Loucy (cell line): Measurements from ENCODE around the gene RAB27A.

Source experiments
- H2AFZ ChIP-seq: fragments of 200-600 bp; sonication (generic); 2 replicates; pipeline ENCODE4 v1.6.0; 2016; ENCODE audit warnings: antibody characterized with exemption, mild to moderate bottlenecking, low read length, moderate library complexity
- H3F3A ChIP-seq: fragments of 200-600 bp; 2 replicates; pipeline ENCODE4 v1.6.0; 2016; ENCODE audit warnings: antibody characterized with exemption, low read depth, mild to moderate bottlenecking
- H3K27me3 ChIP-seq: fragments of 200-600 bp; sonication (generic); 2 replicates; pipeline ENCODE4 v1.6.1; 2014; ENCODE audit warnings: low read length, mild to moderate bottlenecking; ENCODE audit not compliant: insufficient read depth, poor library complexity, severe bottlenecking
- H3K36me3 ChIP-seq: fragments of 200-600 bp; sonication (generic); 2 replicates; pipeline ENCODE4 v1.6.1; 2016; ENCODE audit warnings: low read length; ENCODE audit not compliant: insufficient read depth
- H3K4me1 ChIP-seq: fragments of 200-600 bp; sonication (generic); 2 replicates; pipeline ENCODE4 v1.5.1; 2014; ENCODE audit warnings: low read length, mild to moderate bottlenecking; ENCODE audit not compliant: insufficient read depth, poor library complexity, severe bottlenecking
- H3K4me2 ChIP-seq: fragments of 200-600 bp; sonication (generic); 2 replicates; pipeline ENCODE4 v1.6.0; 2014; ENCODE audit warnings: antibody characterized with exemption, low read length, low read depth, mild to moderate bottlenecking; ENCODE audit not compliant: poor library complexity, severe bottlenecking
- H3K4me3 ChIP-seq: fragments of 200-600 bp; sonication (generic); 2 replicates; pipeline ENCODE4 v1.5.1; 2014; ENCODE audit warnings: low read length, mild to moderate bottlenecking, mixed read lengths; ENCODE audit not compliant: poor library complexity, severe bottlenecking
- H3K79me2 ChIP-seq: fragments of 200-600 bp; sonication (generic); 2 replicates; pipeline ENCODE4 v1.6.1; 2014; ENCODE audit warnings: low read length; ENCODE audit not compliant: insufficient read depth
- H3K9ac ChIP-seq: fragments of 200-600 bp; sonication (generic); 2 replicates; pipeline ENCODE4 v1.6.0; 2014; ENCODE audit warnings: mild to moderate bottlenecking, low read depth, low read length, moderate library complexity; ENCODE audit not compliant: poor library complexity, severe bottlenecking
- H3K9me2 ChIP-seq: fragments of 200-600 bp; sonication (generic); replicated peaks from 2 replicates; pipeline ENCODE4 v1.6.1; 2016; ENCODE audit warnings: low read depth, low read length, mixed read lengths
- H3K9me3 ChIP-seq: fragments of 200-600 bp; sonication (generic); 2 replicates; pipeline ENCODE4 v1.6.1; 2014; ENCODE audit warnings: mild to moderate bottlenecking, antibody characterized with exemption, low read length, low read depth; ENCODE audit not compliant: insufficient read depth
- H4K20me1 ChIP-seq: fragments of 200-600 bp; sonication (generic); 2 replicates; pipeline ENCODE4 v1.6.0; 2014; ENCODE audit warnings: antibody characterized with exemption, low read length, mild to moderate bottlenecking; ENCODE audit not compliant: insufficient read depth, poor library complexity, severe bottlenecking
- CTCF ChIP-seq: fragments of 200-600 bp; sonication (generic); conservative IDR thresholded peaks from 2 replicates; pipeline ENCODE4 v1.5.1; 2014; ENCODE audit warnings: mild to moderate bottlenecking, antibody characterized with exemption, low read length
- EZH2phosphoT487 ChIP-seq: fragments of 200-600 bp; IDR thresholded peaks from 2 replicates; pipeline ENCODE4 v1.6.1; 2018; ENCODE audit warnings: antibody characterized with exemption, mild to moderate bottlenecking, moderate library complexity, borderline replicate concordance

The RAB27A gene

GRCh38 chr15:55197719-55198118 lies 91.9 kb downstream of the RAB27A start:
- Histone ChIP-seq H3K4me3 (peak overlapping the region; percentile 92), H3K9ac (peak overlapping the region; percentile 90), H3K79me2 (peaks cover 40% of the 10 kb centered on the region), H3K27me3 (no peaks in the 10 kb centered on the region), H3K9me3 (peaks cover 3% of the 10 kb centered on the region; the same call in 1 of the 2 replicates), H4K20me1 (peaks cover 40% of the 10 kb centered on the region), H3K4me2 (peak overlapping the region; percentile 93), H3K9me2 (no peaks in the 10 kb centered on the region), H3K36me3 (peaks cover 4% of the 10 kb centered on the region; the same call in 1 of the 2 replicates), H2AFZ (peak overlapping the region; percentile 97), H3K4me1 (peaks cover 38% of the 10 kb centered on the region), H3F3A (no peaks in the 10 kb centered on the region; the same call in 1 of the 2 replicates)
- TF ChIP-seq EZH2phosphoT487 = no peak
- TF ChIP-seq CTCF = no peak

GRCh38 chr15:55197362-55197705 lies 92.3 kb downstream of the RAB27A start:
- TF ChIP-seq CTCF (no peak; the same call in 1 of the 2 replicates), EZH2phosphoT487 (no peak)
- peaks cover 7% of the 10 kb centered on the region; the same call in 1 of the 2 replicates for H3K36me3 ChIP-seq
- peak overlapping the region; percentile 93 for H3K4me2 ChIP-seq
- peaks cover 44% of the 10 kb centered on the region for H3K79me2 ChIP-seq
- no peaks in the 10 kb centered on the region; the same call in 1 of the 2 replicates for H3F3A ChIP-seq
- H3K9me3 ChIP-seq = peaks cover 3% of the 10 kb centered on the region; the same call in 1 of the 2 replicates
- H3K4me1 ChIP-seq = peaks cover 42% of the 10 kb centered on the region
- H3K4me3 ChIP-seq = peak overlapping the region; percentile 92
- H3K9me2 ChIP-seq = no peaks in the 10 kb centered on the region
- H3K9ac ChIP-seq = peak overlapping the region; percentile 90
- peak overlapping the region; percentile 97 for H2AFZ ChIP-seq
- peaks cover 43% of the 10 kb centered on the region for H4K20me1 ChIP-seq
- H3K27me3 ChIP-seq = no peaks in the 10 kb centered on the region

- TF ChIP-seq CTCF (peak; percentile 62), EZH2phosphoT487 (no peak)
- H3K9me2 ChIP-seq = no peaks in the 10 kb centered on the region
- H3K27me3 ChIP-seq = no peaks in the 10 kb centered on the region
- peaks cover 9% of the 10 kb centered on the region; the same call in 1 of the 2 replicates for H3K36me3 ChIP-seq
- H3K4me1 ChIP-seq = peaks cover 47% of the 10 kb centered on the region
- H3K9me3 ChIP-seq = peaks cover 3% of the 10 kb centered on the region; the same call in 1 of the 2 replicates
- peak within 1 kb of the TSS; percentile 92 for H3K4me3 ChIP-seq
- peak within 1 kb of the TSS; percentile 97 for H3K4me2 ChIP-seq
- peak within 1 kb of the TSS; percentile 90 for H3K9ac ChIP-seq
- H3F3A ChIP-seq = no peaks in the 10 kb centered on the region; the same call in 1 of the 2 replicates
- H3K79me2 ChIP-seq = peaks cover 50% of the 10 kb centered on the region
- H4K20me1 ChIP-seq = peaks cover 50% of the 10 kb centered on the region
- peak within 1 kb of the TSS; percentile 97 for H2AFZ ChIP-seq
Observed at GRCh38 chr15:55196458-55197361, 92.9 kb downstream of the RAB27A start, which contains the start of gene RSL24D1. RSL24D1 (minus strand) TSS chr15:55196941; CDS start chr15:55196890, 51 bp downstream.
